PC-3 (cell line): ENCODE data around the gene ACSM6.
"Not testable (repeated sequence)": the region's sequence is repeated elsewhere in the genome, so short reads cannot be mapped to it uniquely, and the experiment has no call there.

Experiments
- CTCF ChIP-seq: fragments of 300-600 bp; sonication (generic); conservative IDR thresholded peaks from 2 replicates; pipeline ENCODE4 v1.5.1; 2017; ENCODE audit warnings: antibody characterized with exemption, low read depth, mild to moderate bottlenecking, low read length
- EZH2 ChIP-seq: fragments of 300-600 bp; sonication (generic); IDR thresholded peaks from one replicate; pipeline ENCODE4 v1.6.1; 2017; ENCODE audit warnings: antibody characterized with exemption, mild to moderate bottlenecking, low read length; ENCODE audit not compliant: unreplicated experiment
- EZH2phosphoT487 ChIP-seq: fragments of 300-600 bp; sonication (generic); IDR thresholded peaks from 2 replicates; pipeline ENCODE4 v1.6.1; 2018; ENCODE audit warnings: mild to moderate bottlenecking, antibody characterized with exemption, low read length, borderline replicate concordance

DNA sequence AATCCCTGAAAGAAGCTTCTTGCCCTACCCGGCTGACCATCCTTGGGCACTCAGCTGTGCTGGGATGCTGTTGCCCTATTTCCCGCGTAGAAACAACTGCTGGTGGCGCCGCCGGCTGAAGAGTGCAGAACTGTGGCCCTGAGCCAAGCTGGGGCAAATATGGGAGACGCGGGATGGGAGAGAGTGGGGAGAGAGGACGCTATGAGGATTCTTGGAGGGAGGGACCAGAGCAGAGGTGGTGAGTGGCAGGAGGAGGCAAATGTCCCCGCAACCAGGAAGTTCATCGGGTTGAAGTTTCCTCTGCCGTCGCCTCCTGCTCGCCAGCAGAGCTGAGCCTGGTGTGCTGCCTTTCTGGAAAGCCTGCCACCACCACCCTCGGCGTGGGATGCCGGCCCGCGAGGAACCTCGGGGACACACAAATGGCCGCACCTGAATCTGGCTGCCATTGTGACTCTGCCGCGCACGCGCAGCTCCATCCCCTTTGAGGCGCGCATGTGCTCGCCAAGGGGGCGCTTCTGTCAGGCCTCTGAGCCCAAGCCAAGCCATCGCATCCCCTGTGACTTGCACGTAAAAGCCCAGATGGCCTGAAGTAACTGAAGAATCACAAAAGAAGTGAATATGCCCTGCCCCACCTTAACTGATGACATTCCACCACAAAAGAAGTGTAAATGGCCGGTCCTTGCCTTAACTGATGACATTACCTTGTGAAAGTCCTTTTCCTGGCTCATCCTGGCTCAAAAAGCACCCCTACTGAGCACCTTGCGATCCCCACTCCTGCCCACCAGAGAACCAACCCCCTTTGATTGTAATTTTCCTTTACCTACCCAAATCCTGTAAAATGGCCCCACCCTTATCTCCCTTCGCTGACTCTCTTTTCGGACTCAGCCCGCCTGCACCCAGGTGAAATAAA lies 36.9 kb downstream of the ACSM6 start:
- not testable (repeated sequence) for TF ChIP-seq EZH2, CTCF, EZH2phosphoT487
